HepG2 (cell line): ENCODE data around the gene PTMA. TPM values are rescaled to one million over a fixed set of nuclear protein-coding genes. Genes with fewer than 3 reads are reported as not detected.

Source experiments
- ADNP ChIP-seq: sonication (generic); formaldehyde crosslinking; IDR thresholded peaks from 2 replicates; pipeline ENCODE4 v1.4.0; 2020; ENCODE audit warnings: missing genetic modification reagents
- CBX2 ChIP-seq, 2 experiments: fragments of 200-600 bp in 1 of 2; sonication (generic); formaldehyde crosslinking in 1 of 2; IDR thresholded peaks; 2 replicates each; pipeline versions ENCODE4 v1.7.0 to v1.8.1; 2018 to 2022; ENCODE audit warnings: low read depth in 2 of 2, low read length in 1 of 2, mild to moderate bottlenecking in 1 of 2, missing genetic modification reagents in 1 of 2
- MAZ ChIP-seq, 2 experiments: sonication (generic) in 1 of 2; formaldehyde crosslinking in 1 of 2; IDR thresholded peaks; 2 replicates each; pipeline versions ENCODE4 v1.5.0 to v1.6.1; 2012 to 2020; ENCODE audit warnings: low read depth in 2 of 2, mild to moderate bottlenecking in 2 of 2, borderline replicate concordance in 1 of 2, improper control_type of control experiment in 1 of 2, low read length in 1 of 2, missing genetic modification reagents in 1 of 2, moderate library complexity in 1 of 2
- SP2 ChIP-seq: sonication (generic); formaldehyde crosslinking; IDR thresholded peaks from 2 replicates; pipeline ENCODE4 v1.5.1; 2020; ENCODE audit warnings: mild to moderate bottlenecking, missing genetic modification reagents
- TAF15 ChIP-seq: fragments of 200-400 bp; formaldehyde crosslinking; IDR thresholded peaks from one replicate; pipeline ENCODE4 v1.6.1; 2018; ENCODE audit warnings: mild to moderate bottlenecking, low read depth, low read length; ENCODE audit not compliant: poor library complexity, severe bottlenecking
- ZBTB7B ChIP-seq: sonication (generic); formaldehyde crosslinking; IDR thresholded peaks from 2 replicates; pipeline ENCODE4 v1.4.0; 2020; ENCODE audit warnings: missing genetic modification reagents
- ZFX ChIP-seq: sonication (generic); formaldehyde crosslinking; IDR thresholded peaks from 2 replicates; pipeline ENCODE4 v1.4.0; 2020; ENCODE audit warnings: mild to moderate bottlenecking, low read depth, missing genetic modification reagents, moderate library complexity
- ZNF24 ChIP-seq: fragments of 450-650 bp; IDR thresholded peaks from 2 replicates; pipeline ENCODE4 v1.6.1; 2017; ENCODE audit warnings: antibody characterized with exemption, mild to moderate bottlenecking
- ZNF432 ChIP-seq: sonication (generic); formaldehyde crosslinking; IDR thresholded peaks from 2 replicates; pipeline ENCODE4 v1.5.0; 2020; ENCODE audit warnings: missing genetic modification reagents, mild to moderate bottlenecking, borderline replicate concordance
- ZNF768 ChIP-seq: sonication (generic); formaldehyde crosslinking; IDR thresholded peaks from 2 replicates; pipeline ENCODE4 v1.4.0; 2020; ENCODE audit warnings: missing genetic modification reagents
- ZNF841 ChIP-seq: sonication (generic); formaldehyde crosslinking; IDR thresholded peaks from 2 replicates; pipeline ENCODE4 v1.8.1; 2023; ENCODE audit warnings: missing genetic modification reagents, borderline replicate concordance
- polyA plus RNA-seq, 8 experiments: library from polyadenylated mRNA; depleted of rRNA in 3 of 8; stranded (reverse) in 7 of 8; unstranded in 1 of 8; fragments of >200 nt; fragmentation: Illumina TruSeq in 4 of 8; extraction: Trizol in 4 of 8; gene quantifications; 2 replicates each; pipeline versions ENCODE4 v1.2.1 to v1.2.3, GENCODE V29; 2011 to 2016; ENCODE audit warnings: low read depth in 4 of 8, missing spikeins in 1 of 8, mixed read lengths in 1 of 8; ENCODE audit not compliant: insufficient read depth in 1 of 8
- total RNA-seq, 5 experiments: library from RNA; depleted of rRNA; stranded (reverse); fragments of >200 nt; fragmentation: Illumina TruSeq; extraction: Trizol; gene quantifications; 2 replicates each; pipeline ENCODE4 v1.2.3, GENCODE V29; 2016; ENCODE audit warnings: low read depth in 1 of 5
- TF ChIP-seq, protein P1 (sequence below): sonication (generic); formaldehyde crosslinking; IDR thresholded peaks from one replicate; pipeline ENCODE4 v1.5.1; 2020; ENCODE audit warnings: mild to moderate bottlenecking, missing genetic modification reagents; ENCODE audit errors: not compliant biosample characterization
- TF ChIP-seq, protein P2 (sequence below): fragments of 450-650 bp; IDR thresholded peaks from 2 replicates; pipeline ENCODE4 v1.6.1; 2017; ENCODE audit warnings: mild to moderate bottlenecking
- TF ChIP-seq, protein P3 (sequence below): sonication (generic); formaldehyde crosslinking; IDR thresholded peaks from 2 replicates; pipeline ENCODE4 v1.8.0; 2022; ENCODE audit warnings: mild to moderate bottlenecking, missing genetic modification reagents, moderate library complexity
- TF ChIP-seq, protein P4 (sequence below): IDR thresholded peaks from 2 replicates; pipeline ENCODE4 v1.6.1; 2016

Gene PTMA
- total and polyA plus RNA-seq, 2 of the 13 experiments (the other 11 are each of a cell fraction or from before 2014, with no cell fraction given) = 190 to 1,086 TPM

DNA sequence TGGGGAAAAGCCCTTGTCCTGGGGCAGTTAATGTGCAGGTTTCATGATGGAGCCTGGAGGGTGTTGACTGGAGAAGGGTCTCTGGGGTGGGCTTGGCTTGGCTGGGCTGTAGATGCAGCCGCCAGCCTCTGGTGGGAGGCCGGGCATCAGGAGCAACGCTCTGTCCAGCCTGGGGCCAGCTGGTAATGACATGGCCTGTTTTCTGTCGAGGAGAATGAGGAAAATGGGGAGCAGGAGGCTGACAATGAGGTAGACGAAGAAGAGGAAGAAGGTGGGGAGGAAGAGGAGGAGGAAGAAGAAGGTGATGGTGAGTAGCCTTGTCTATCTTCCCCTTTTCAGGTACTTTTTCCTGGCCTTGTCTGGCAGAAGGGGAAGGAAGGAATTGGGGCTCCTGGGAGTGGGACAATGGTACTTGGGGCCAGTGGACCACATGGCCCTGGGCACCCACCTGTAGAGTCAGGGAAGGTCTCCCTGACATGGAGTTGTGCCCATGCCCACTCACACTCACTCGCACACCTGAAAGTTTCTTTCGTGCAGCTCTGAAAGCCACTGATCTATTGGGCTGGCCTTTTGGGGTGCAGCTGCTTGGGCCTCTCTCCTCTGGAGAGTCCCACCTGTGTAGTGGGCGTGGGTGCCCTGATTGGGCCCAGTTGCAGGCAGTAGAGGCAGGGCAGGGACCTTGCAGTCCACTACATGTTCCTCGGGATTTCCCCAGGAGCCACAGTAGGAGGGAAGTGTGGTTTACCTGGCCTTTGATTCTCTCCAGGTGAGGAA lies 3.5 kb downstream of the PTMA start (continued):
- TF ChIP-seq, protein P1, sequence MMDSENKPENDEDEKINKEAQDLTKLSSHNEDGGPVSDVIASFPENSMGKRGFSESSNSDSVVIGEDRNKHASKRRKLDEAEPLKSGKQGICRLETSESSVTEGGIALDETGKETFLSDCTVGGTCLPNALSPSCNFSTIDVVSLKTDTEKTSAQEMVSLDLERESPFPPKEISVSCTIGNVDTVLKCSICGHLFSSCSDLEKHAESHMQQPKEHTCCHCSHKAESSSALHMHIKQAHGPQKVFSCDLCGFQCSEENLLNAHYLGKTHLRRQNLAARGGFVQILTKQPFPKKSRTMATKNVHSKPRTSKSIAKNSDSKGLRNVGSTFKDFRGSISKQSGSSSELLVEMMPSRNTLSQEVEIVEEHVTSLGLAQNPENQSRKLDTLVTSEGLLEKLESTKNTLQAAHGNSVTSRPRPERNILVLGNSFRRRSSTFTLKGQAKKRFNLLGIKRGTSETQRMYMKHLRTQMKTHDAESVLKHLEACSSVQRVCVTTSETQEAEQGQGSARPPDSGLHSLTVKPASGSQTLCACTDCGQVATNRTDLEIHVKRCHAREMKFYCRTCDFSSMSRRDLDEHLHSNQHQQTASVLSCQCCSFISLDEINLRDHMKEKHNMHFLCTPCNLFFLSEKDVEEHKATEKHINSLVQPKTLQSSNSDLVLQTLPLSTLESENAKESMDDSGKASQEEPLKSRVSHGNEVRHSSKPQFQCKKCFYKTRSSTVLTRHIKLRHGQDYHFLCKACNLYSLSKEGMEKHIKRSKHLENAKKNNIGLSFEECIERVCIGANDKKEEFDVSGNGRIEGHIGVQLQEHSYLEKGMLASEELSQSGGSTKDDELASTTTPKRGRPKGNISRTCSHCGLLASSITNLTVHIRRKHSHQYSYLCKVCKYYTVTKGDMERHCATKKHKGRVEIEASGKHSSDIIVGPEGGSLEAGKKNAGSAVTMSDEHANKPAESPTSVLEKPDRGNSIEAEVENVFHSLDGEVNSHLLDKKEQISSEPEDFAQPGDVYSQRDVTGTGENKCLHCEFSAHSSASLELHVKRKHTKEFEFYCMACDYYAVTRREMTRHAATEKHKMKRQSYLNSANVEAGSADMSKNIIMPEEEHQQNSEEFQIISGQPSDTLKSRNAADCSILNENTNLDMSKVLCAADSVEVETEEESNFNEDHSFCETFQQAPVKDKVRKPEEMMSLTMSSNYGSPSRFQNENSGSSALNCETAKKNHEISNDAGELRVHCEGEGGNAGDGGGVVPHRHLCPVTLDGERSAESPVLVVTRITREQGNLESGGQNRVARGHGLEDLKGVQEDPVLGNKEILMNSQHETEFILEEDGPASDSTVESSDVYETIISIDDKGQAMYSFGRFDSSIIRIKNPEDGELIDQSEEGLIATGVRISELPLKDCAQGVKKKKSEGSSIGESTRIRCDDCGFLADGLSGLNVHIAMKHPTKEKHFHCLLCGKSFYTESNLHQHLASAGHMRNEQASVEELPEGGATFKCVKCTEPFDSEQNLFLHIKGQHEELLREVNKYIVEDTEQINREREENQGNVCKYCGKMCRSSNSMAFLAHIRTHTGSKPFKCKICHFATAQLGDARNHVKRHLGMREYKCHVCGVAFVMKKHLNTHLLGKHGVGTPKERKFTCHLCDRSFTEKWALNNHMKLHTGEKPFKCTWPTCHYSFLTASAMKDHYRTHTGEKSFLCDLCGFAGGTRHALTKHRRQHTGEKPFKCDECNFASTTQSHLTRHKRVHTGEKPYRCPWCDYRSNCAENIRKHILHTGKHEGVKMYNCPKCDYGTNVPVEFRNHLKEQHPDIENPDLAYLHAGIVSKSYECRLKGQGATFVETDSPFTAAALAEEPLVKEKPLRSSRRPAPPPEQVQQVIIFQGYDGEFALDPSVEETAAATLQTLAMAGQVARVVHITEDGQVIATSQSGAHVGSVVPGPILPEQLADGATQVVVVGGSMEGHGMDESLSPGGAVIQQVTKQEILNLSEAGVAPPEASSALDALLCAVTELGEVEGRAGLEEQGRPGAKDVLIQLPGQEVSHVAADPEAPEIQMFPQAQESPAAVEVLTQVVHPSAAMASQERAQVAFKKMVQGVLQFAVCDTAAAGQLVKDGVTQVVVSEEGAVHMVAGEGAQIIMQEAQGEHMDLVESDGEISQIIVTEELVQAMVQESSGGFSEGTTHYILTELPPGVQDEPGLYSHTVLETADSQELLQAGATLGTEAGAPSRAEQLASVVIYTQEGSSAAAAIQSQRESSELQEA = no peak
- TF ChIP-seq ZFX (CRISPR knock-in tag) = no peak
- TF ChIP-seq, protein P2, sequence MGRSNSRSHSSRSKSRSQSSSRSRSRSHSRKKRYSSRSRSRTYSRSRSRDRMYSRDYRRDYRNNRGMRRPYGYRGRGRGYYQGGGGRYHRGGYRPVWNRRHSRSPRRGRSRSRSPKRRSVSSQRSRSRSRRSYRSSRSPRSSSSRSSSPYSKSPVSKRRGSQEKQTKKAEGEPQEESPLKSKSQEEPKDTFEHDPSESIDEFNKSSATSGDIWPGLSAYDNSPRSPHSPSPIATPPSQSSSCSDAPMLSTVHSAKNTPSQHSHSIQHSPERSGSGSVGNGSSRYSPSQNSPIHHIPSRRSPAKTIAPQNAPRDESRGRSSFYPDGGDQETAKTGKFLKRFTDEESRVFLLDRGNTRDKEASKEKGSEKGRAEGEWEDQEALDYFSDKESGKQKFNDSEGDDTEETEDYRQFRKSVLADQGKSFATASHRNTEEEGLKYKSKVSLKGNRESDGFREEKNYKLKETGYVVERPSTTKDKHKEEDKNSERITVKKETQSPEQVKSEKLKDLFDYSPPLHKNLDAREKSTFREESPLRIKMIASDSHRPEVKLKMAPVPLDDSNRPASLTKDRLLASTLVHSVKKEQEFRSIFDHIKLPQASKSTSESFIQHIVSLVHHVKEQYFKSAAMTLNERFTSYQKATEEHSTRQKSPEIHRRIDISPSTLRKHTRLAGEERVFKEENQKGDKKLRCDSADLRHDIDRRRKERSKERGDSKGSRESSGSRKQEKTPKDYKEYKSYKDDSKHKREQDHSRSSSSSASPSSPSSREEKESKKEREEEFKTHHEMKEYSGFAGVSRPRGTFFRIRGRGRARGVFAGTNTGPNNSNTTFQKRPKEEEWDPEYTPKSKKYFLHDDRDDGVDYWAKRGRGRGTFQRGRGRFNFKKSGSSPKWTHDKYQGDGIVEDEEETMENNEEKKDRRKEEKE = no peak
- no peak for TF ChIP-seq MAZ (IDR thresholded peaks at IDR 0.05; ENCODE audit: borderline replicate concordance, low read depth, low read length)
- TF ChIP-seq MAZ (CRISPR knock-in tag; IDR thresholded peaks at IDR 0.05; ENCODE audit: low read depth) = no peak
- TF ChIP-seq ZBTB7B (CRISPR knock-in tag) = no peak
- no peak for TF ChIP-seq CBX2 (IDR thresholded peaks at IDR 0.05; ENCODE audit: low read depth, low read length)
- TF ChIP-seq CBX2 (CRISPR knock-in tag; IDR thresholded peaks at IDR 0.05; ENCODE audit: low read depth) = no peak
- TF ChIP-seq, protein P3, sequence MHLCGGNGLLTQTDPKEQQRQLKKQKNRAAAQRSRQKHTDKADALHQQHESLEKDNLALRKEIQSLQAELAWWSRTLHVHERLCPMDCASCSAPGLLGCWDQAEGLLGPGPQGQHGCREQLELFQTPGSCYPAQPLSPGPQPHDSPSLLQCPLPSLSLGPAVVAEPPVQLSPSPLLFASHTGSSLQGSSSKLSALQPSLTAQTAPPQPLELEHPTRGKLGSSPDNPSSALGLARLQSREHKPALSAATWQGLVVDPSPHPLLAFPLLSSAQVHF (CRISPR knock-in tag) = no peak
- no peak for TF ChIP-seq ZNF841 (CRISPR knock-in tag)
- no peak for TF ChIP-seq SP2 (CRISPR knock-in tag)
- no peak for TF ChIP-seq ZNF24
- TF ChIP-seq, protein P4, sequence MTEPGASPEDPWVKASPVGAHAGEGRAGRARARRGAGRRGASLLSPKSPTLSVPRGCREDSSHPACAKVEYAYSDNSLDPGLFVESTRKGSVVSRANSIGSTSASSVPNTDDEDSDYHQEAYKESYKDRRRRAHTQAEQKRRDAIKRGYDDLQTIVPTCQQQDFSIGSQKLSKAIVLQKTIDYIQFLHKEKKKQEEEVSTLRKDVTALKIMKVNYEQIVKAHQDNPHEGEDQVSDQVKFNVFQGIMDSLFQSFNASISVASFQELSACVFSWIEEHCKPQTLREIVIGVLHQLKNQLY (CRISPR knock-in tag) = no peak
- TF ChIP-seq ZNF432 (CRISPR knock-in tag) = no peak
- no peak for TF ChIP-seq TAF15
- no peak for TF ChIP-seq ADNP (CRISPR knock-in tag)
- no peak for TF ChIP-seq ZNF768 (CRISPR knock-in tag)
